ENCODE data around the gene TEKTIP1. TPM values are rescaled to one million over a fixed set of nuclear protein-coding genes. Genes with fewer than 3 reads are reported as not detected.
A peak's percentile ranks its signal among the peaks of the same experiment; 100 is the strongest.

Gene TEKTIP1
- total RNA-seq, 4 donors from 2014 or later: 5.5 TPM; not detected in 3

GRCh38 chr19:3554254-3555083, 15.5 kb downstream of the TEKTIP1 start:
- Histone ChIP-seq H3K4me1 (peaks cover 0 to 14% of the 10 kb centered on the region in 2 donors), H3K4me3 (no peak overlapping the region), H3K27ac (no peak overlapping the region), H3K9me3 (no peaks in the 10 kb centered on the region), H3K36me3 (no peaks in the 10 kb centered on the region), H3K27me3 (no peaks in the 10 kb centered on the region)
- no peak for TF ChIP-seq CTCF (IDR thresholded peaks at IDR 0.05)
- TF ChIP-seq POLR2A (IDR thresholded peaks at IDR 0.05): no peak
- intact Hi-C loops (cut with DNase I; ENCODE audit: low total_unique reads): loop anchor here (10.0 kb wide), 1 partner anchor 60 kb away; no protein-coding TSS in a partner anchor
- no peak for DNase-seq

DNA sequence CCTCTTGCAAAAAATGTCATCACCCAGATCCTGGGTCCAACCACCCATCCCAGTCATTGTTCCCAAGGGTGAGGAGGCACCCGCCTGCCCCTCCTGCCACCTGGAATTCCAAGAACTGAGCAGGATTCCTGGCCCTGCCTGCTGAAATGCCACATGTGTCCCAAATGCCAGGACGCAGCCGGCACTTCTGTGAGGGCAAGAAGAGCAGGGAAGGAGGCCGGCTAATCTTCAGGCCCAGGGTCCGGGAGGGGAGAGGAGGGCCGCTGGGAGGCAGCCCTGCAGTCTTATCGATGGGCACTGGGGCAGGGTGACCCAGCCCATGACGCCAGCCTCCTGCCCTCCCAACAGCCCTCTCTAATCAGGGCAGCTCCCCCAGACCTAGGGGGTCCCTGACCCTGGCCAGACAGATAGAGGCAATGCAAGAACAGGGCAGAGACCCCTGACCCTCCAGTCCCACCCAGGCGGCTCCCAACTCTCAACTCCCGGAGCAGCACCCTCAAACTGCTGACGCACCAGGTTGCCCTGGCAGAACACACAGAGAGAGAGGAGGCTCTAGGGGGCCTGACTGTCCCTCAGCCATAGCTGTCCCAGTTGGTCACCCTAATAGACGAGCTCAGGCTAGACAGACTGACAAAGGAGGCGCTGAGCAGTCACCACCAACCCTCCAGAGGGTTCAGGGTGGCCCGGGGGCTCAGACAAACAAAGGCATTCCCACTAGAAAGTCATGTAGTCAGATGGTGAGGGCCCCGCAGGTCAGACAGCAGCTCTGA, 16.9 kb downstream of the TEKTIP1 start:
- H3K4me3 ChIP-seq: peak overlapping the region; percentile 54 to 72
- intact Hi-C loops (cut with DNase I; ENCODE audit: low total_unique reads): loop anchor here (10.0 kb wide), 1 partner anchor 59 kb away; no protein-coding TSS in a partner anchor
- H3K27ac ChIP-seq: no peak overlapping the region
- TF ChIP-seq CTCF (IDR thresholded peaks at IDR 0.05): no peak
- TF ChIP-seq POLR2A (IDR thresholded peaks at IDR 0.05): no peak
- no peaks in the 10 kb centered on the region for H3K9me3 ChIP-seq
- H3K27me3 ChIP-seq: no peaks in the 10 kb centered on the region
- H3K36me3 ChIP-seq: no peaks in the 10 kb centered on the region
- H3K4me1 ChIP-seq: peaks cover 0 to 14% of the 10 kb centered on the region in 2 donors
- no peak for DNase-seq

- Histone ChIP-seq H3K4me1 (peaks cover 0 to 14% of the 10 kb centered on the region in 2 donors), H3K9me3 (no peaks in the 10 kb centered on the region), H3K27ac (peak overlapping the region in 1 of 2 donors; percentile 52), H3K27me3 (no peaks in the 10 kb centered on the region), H3K36me3 (no peaks in the 10 kb centered on the region), H3K4me3 (peak overlapping the region; percentile 54 to 72)
- DNase-seq: no peak
- intact Hi-C loops (cut with DNase I; ENCODE audit: low total_unique reads): loop anchor here (10.0 kb wide), 1 partner anchor 58 kb away; no protein-coding TSS in a partner anchor
- TF ChIP-seq CTCF (IDR thresholded peaks at IDR 0.05): no peak
- no peak for TF ChIP-seq POLR2A (IDR thresholded peaks at IDR 0.05)
Measured at GRCh38 chr19:3556423-3556977, 17.5 kb downstream of the TEKTIP1 start.

GRCh38 chr19:3556978-3557460, 18.0 kb downstream of the TEKTIP1 start:
- Histone ChIP-seq H3K36me3 (no peaks in the 10 kb centered on the region), H3K9me3 (no peaks in the 10 kb centered on the region), H3K27ac (peak overlapping the region; percentile 2 to 52), H3K4me1 (peaks cover 0 to 14% of the 10 kb centered on the region in 2 donors), H3K27me3 (no peaks in the 10 kb centered on the region), H3K4me3 (peak overlapping the region; percentile 54 to 72)
- DNase-seq: no peak
- intact Hi-C loops (cut with DNase I; ENCODE audit: low total_unique reads): loop anchor here (10.0 kb wide), 1 partner anchor 58 kb away; no protein-coding TSS in a partner anchor
- TF ChIP-seq CTCF (IDR thresholded peaks at IDR 0.05) (peak in 1 of 4 experiments; percentile 14), POLR2A (IDR thresholded peaks at IDR 0.05) (no peak)

Measured in uterus (tissue), 4 donors.